NCI-H460 (cell line): ENCODE data around the gene CADPS2. TPM values are rescaled to one million over a fixed set of nuclear protein-coding genes. Genes with fewer than 3 reads are reported as not detected.
"Not testable (repeated sequence)": the region's sequence is repeated elsewhere in the genome, so short reads cannot be mapped to it uniquely, and the experiment has no call there.

Experiments
- DNase-seq: peaks from one replicate; pipeline ENCODE4 v3.0.0-alpha.2; 2016; ENCODE audit warnings: low read depth; ENCODE audit errors: extremely low read depth
- total RNA-seq: library from RNA; depleted of rRNA; stranded (reverse); fragments of >200 nt; shearing (Covaris generic); gene quantifications from 2 replicates; pipeline ENCODE4 v1.2.3, GENCODE V29; 2014

The CADPS2 gene
- total RNA-seq, 1 experiment from 2014 or later, result 18.0 TPM

- no peak for DNase-seq
Measured at GRCh38 chr7:122858320-122858719, 27.9 kb downstream of the CADPS2 start.

DNA sequence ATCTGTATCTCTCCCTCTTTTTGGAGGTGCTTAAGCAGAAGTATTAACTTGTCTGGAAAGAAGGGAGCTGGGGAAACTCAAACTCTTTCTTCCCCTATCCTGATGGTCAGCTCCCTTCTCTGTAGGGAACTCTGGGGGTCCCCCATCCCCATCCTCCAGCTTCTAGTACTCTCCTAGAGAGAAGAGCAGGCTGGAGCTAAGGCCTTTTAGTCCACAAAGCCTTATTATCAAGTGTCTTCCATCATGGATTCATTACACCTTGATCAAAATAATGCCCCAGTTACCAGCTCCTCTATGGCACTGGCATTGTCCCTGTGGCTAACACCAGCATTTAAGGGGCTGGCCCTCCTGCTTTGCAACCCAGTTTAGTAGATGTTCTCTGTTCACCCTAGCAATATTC, 35.7 kb downstream of the CADPS2 start:
- DNase-seq, result no peak

DNA sequence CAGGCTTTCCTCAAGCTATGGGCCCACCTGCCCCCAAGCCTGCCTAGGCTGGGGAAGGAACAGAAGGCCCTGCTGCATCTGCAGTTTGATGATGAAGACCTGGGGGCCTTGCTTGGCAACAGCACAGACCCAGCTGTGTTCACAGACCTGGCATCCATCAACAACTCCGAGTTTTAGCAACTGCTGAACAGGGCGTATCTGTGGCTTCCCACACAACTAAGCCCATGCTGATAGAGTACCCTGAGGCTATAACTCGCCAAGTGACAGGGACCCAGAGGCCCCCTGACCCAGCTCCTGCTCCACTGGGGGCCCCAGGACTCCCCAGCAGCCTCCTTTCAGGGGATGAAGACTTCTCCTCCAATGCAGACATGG, 36.3 kb downstream of the CADPS2 start:
- DNase-seq, result no peak

DNA sequence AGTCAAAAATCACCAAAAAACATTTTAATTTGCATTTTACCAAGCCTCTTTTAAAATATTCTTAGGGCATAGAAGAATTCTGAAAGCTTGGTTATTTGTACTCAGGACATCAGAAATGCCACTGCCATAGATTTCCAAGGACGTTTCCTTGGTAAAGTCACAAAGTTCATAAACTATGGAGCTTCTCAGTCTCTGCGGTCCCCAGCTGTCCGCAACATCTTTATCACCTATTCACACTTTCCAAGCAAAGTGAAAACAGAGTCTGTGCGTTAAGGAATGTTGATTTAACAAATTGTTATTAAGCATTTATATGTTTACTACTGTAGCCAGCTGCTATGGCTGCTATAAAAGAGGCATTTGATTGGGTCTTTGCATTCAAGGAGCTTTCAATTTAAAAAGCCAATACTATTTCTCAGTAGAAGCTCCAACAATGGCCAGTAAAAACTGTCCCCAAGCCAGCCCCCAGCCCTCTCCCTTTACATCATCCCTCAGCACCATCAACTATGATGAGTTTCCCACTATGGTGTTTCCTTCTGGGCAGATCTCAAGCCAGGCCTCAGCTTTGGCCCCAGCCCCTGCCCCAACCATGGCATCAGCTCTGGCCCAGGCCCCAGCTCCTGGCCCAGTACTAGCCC, 36.8 kb downstream of the CADPS2 start:
- no peak for DNase-seq

GRCh38 chr7:122847871-122848473, 38.3 kb downstream of the CADPS2 start:
- no peak for DNase-seq

DNA sequence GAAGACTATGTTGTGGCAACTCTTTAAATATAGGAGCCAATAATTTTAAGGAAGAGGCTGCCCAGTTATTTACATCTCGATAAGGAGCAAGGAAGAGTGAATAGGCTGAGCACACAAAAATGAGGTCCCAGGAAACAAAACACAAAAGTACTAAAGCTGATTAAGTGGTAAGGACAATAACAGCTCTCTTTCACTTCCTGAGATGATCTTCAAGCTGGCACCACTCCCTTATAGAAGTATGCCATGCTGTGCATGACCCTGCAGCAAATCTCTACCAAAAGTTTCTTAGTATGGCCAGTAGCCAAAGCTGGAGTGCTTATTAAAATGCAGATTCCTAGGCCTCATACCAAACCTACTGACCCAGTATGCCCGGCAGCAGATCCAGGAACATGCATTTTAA, 39.7 kb downstream of the CADPS2 start:
- no peak for DNase-seq

DNA sequence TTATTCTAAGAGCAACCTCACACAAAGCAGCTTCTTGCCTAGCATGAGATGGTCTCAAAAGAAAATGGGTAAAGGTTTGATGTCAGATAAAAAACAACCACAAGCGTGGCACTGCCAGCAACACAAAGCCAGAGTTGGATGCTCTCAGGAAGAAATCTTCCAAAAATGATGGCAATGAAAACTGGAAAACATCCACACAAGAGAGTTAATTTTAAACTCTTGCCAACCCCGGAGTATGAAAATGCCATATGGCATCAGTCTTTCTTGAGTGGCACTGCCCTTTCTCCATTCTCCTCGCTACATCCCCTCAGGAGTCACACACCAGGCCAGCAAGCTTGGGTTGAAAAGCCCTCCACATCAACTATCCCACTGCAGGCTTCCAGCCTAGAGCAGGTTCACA, 41.0 kb downstream of the CADPS2 start:
- no peak for DNase-seq

DNA sequence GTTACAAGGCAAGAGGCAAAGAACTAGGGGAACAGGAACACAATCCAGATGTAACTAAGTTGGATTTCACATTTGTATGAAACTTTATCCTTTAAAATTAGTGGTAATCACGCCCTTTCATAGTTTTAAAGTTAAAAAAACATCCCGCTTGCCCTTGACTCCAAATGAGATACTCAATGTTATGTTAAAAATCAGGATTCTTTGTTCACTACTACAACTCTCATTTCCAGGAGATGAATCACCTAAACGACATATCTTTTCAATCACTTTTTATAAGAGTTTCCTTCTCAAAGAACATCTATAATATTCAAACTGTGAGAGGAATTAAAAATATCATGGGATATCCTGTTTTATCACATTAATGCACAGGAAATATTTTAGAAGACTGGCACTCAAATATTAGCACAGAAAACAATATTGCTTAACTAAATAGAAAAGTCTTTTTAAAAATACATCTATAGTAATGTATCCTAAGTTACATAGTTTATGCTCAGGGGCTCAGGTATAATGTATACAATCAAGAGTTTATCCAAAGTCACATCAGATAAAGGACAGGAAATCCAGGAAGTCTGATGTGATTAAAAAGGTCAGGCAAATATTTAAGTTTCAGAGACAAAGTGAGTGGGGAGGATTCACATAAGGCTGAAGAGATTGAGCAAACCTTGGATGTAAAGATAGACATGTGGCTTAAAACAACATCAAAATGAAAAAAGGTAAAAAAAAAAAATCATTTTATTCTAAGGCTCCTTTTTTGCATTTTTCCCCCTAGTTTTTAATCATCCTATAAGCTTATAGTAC, 41.9 kb downstream of the CADPS2 start:
- no peak for DNase-seq

- DNase-seq, result no peak
Measured at GRCh38 chr7:122842971-122843370, 43.3 kb downstream of the CADPS2 start.

DNA sequence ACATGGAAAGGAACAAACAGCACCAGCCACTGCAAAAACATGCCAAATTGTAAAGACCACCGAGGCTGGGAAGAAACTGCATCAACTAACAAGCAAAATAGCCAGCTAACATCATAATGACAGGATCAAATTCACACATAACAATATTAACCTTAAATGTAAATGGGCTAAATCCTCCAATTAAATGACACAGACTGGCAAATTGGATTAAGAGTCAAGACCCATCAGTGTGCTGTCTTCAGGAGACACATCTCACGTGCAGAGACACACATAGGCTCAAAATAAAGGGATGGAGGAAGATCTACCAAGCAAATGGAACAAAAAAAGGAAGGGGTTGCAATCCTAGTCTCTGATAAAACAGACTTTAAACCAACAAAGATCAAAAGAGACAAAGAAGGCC, 50.0 kb downstream of the CADPS2 start:
- DNase-seq, result not testable (repeated sequence)

- not testable (repeated sequence) for DNase-seq
Measured at GRCh38 chr7:122834571-122834942, 51.7 kb downstream of the CADPS2 start.

DNA sequence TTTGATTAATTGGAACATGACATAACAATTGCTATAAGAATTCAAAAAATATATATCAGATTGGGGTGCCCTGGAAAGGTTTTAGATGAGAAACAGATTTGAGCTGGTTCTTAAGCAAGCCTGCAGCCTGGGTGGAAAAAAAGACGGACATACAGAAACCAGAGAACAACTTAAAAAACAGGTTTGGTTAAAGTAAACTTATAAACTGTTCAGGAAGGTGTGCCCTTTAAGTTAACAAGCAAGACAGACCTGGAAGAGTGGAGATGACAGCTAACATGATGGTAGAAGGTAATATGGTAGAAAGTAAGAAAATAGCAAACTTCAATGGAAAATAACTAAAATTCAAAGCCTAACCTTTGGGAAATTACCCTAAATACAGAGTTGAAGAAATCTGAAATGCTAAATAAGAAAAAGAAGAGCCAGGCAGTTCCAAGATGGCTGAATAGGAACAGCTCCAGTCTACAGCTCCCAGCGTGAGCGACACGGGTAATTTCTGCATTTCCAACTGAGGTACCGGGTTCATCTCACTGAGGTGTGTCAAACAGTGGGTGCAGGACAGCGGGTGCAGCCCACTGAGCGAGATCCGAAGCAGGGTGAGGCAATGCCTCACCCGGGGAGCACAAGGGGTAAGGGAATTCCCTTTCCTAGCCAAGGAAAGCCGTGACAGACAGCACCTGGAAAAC, 52.2 kb downstream of the CADPS2 start:
- DNase-seq, result no peak

DNA sequence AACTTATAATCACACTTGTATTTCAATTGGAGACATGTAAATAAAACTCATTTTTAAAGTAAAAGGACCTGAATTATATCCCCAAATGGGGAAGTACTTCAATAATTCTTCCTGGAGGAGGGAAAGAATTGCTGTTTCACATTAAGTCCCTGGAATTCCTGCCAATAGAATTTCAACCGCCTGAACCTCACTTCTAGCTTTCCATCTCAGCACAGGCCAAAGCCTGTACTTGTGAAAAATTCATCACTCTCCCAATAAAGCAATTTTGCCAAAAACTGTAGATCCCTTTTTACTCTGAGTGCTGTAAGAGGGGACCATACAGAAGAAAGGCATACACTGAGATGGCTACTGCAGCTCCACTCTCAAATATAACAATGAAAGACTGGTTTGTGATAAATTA, 54.8 kb downstream of the CADPS2 start:
- no peak for DNase-seq

GRCh38 chr7:122829962-122830361, 56.3 kb downstream of the CADPS2 start:
- no peak for DNase-seq

GRCh38 chr7:122827763-122828162, 58.5 kb downstream of the CADPS2 start:
- DNase-seq, result no peak

DNA sequence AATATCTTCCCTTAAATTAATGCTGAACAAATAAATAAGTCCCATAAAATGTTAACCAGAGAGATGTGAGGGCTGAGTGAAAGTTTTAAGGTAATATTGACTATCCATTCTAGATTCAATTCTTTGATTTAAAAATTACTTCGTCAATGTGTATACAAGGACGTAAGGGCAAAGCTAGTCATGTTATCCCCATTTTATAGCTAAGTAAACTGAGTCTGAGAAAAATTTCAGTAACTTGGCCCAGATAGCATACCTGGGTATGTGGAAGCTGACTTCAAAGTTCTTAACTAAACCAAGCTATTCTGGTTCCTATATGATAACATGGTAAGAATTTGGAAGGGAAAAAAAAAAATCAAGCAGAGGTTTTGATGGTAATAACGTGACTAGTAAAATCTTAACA, 72.4 kb downstream of the CADPS2 start:
- DNase-seq, result no peak

GRCh38 chr7:122803851-122804250, 82.4 kb downstream of the CADPS2 start:
- no peak for DNase-seq

DNA sequence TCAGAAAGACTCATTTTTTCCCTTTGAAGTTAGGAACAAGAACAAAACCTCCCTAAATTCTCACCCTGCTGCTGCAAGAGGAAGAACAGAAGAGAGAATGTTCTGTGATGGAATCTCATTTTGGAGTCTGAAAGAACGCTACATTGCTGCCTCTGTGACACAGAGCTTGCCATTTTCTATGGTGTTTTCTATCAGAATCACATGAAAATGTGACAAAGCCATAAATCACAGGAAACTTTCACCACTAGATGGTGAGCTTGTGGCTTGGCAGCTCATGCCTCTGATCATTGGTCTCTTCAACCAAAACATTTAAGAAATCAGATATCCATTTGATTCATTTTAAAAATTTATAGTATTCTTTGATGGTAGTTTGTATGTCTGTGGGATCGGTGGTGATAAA, 82.9 kb downstream of the CADPS2 start:
- peak; percentile 33 for DNase-seq

DNA sequence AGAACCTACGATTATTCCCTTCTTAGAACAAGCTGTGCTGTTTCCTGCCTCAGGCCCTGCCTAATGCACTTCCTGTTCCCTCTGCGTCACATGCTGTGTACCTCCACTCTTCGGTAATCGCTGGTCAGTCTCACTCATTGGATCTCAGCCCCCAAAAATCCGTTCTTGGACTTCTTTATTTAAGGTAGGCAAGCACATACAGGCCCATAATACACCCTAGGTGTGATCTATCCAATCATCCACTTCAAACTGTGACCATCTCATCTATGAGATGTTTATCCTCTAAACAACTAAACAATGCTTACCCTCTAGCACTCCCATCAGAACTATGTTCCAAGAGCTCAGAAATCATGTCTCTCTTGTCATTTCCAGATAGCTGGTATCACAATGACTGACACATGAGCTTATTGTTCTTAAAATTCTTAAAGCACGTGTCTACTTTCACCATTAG, 83.9 kb downstream of the CADPS2 start:
- DNase-seq, result no peak

GRCh38 chr7:122791959-122792545, 94.2 kb downstream of the CADPS2 start:
- DNase-seq, result no peak

GRCh38 chr7:122790591-122790990, 95.7 kb downstream of the CADPS2 start:
- DNase-seq, result no peak
